ENCODE data around the gene PARD6B. TPM values are rescaled to one million over a fixed set of nuclear protein-coding genes. Genes with fewer than 3 reads are reported as not detected.
"Not testable (repeated sequence)": the region's sequence is repeated elsewhere in the genome, so short reads cannot be mapped to it uniquely, and the experiment has no call there.

The PARD6B gene
- polyA plus RNA-seq, 1 donor from 2014 or later, result 5.9 TPM

- Histone ChIP-seq H3K27ac (ENCODE audit: low read length) (no peak overlapping the region), H3K4me3 (ENCODE audit: low read length) (no peak overlapping the region), H3K36me3 (ENCODE audit: insufficient read depth, low read length) (no peaks in the 10 kb centered on the region), H3K4me2 (ENCODE audit: low read length) (no peak overlapping the region), H3K27me3 (ENCODE audit: insufficient read depth, low read depth, low read length) (no peaks in the 10 kb centered on the region), H3F3A (ENCODE audit: insufficient read depth, low read length, poor library complexity, severe bottlenecking) (no peaks in the 10 kb centered on the region), H2AFZ (ENCODE audit: low read depth, low read length) (no peak overlapping the region), H3K9me2 (ENCODE audit: insufficient read depth, low read length) (no peaks in the 10 kb centered on the region), H3K9ac (ENCODE audit: low read length) (no peak overlapping the region), H3K9me3 (ENCODE audit: low read length) (no peaks in the 10 kb centered on the region), H3K79me2 (replicated peaks; ENCODE audit: insufficient read depth, low read length) (no peaks in the 10 kb centered on the region), H4K20me1 (ENCODE audit: insufficient read depth) (no peaks in the 10 kb centered on the region)
- TF ChIP-seq REST (IDR thresholded peaks at IDR 0.05; ENCODE audit: borderline replicate concordance), result no peak
- no peak for TF ChIP-seq EP300 (conservative IDR thresholded peaks at IDR 0.05; ENCODE audit: poor library complexity, severe bottlenecking)
- TF ChIP-seq TAF1 (IDR thresholded peaks at IDR 0.05; ENCODE audit: low read depth), result no peak
- TF ChIP-seq, protein P1, sequence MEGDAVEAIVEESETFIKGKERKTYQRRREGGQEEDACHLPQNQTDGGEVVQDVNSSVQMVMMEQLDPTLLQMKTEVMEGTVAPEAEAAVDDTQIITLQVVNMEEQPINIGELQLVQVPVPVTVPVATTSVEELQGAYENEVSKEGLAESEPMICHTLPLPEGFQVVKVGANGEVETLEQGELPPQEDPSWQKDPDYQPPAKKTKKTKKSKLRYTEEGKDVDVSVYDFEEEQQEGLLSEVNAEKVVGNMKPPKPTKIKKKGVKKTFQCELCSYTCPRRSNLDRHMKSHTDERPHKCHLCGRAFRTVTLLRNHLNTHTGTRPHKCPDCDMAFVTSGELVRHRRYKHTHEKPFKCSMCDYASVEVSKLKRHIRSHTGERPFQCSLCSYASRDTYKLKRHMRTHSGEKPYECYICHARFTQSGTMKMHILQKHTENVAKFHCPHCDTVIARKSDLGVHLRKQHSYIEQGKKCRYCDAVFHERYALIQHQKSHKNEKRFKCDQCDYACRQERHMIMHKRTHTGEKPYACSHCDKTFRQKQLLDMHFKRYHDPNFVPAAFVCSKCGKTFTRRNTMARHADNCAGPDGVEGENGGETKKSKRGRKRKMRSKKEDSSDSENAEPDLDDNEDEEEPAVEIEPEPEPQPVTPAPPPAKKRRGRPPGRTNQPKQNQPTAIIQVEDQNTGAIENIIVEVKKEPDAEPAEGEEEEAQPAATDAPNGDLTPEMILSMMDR (IDR thresholded peaks at IDR 0.05; ENCODE audit: poor library complexity, severe bottlenecking), result no peak
These were observed 30.1 kb upstream of the PARD6B start for GRCh38 chr20:50701041-50701963.

DNA sequence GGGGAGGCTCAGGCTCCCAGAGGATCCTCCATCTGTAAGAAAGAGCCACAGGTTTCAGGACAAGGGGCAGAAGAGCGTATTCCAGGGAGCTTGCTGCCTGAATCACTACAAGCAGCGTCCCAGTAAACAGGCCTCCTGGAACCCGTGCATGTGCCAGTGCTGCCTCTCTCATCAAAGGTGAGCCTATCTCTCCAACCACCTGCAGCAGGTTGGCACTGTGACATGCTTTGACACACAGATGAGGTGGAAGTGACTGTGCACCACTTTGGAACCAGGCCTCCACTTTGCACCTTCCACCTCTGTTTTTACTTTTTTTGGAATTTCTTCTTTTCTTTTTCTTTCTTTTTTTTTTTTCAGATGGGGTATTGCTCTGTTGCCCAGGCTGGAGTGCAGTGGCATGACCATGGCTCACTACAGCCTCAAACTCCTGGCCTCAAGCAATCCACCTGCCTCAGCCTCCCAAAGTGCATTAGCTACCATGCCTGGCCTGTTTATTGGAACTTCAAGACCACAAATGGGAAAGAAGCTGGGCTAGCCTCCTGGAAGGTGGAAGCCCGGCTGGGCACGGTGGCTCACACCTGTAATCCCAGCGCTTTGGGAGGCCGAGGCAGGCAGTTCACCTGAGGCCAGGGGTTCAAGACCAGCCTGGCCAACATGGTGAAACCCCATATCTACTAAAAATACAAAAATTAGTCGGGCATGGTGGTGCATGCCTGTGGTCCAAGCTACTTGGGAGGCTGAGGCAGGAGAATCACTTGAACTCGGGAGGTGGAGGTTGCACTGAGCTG lies 27.5 kb upstream of the PARD6B start:
- H3K79me2 ChIP-seq (replicated peaks; ENCODE audit: insufficient read depth, low read length); H2AFZ ChIP-seq (ENCODE audit: low read depth, low read length); H4K20me1 ChIP-seq (ENCODE audit: insufficient read depth); H3K9ac ChIP-seq (ENCODE audit: low read length); H3K9me3 ChIP-seq (ENCODE audit: low read length); H3K27me3 ChIP-seq (ENCODE audit: insufficient read depth, low read depth, low read length); H3K27ac ChIP-seq (ENCODE audit: low read length); H3K36me3 ChIP-seq (ENCODE audit: insufficient read depth, low read length); H3K4me3 ChIP-seq (ENCODE audit: low read length); H3K4me2 ChIP-seq (ENCODE audit: low read length); H3F3A ChIP-seq (ENCODE audit: insufficient read depth, low read length, poor library complexity, severe bottlenecking); H3K9me2 ChIP-seq (ENCODE audit: insufficient read depth, low read length): not testable (repeated sequence)

DNA sequence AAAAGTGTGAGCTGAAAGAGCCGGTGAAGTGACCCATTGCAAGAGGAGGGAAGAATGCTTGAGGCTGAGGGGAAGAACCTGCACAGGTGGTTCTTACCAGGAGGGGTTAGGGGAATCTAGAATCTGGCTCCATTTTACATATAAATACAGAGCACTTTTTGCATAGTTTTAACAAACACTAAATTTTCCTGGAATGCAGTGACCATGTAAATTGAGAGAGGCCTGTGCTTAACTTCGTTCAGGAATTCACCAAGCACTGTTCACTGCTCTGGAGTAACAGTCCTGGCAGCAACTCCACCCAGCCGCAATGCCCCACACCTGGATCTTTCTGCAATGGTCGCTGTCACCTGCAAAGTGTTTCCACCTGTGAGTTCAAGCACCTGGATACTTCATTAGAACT lies 26.9 kb upstream of the PARD6B start:
- no peaks in the 10 kb centered on the region for H3F3A ChIP-seq (ENCODE audit: insufficient read depth, low read length, poor library complexity, severe bottlenecking)
- no peaks in the 10 kb centered on the region for H3K9me3 ChIP-seq (ENCODE audit: low read length)
- H3K9me2 ChIP-seq (ENCODE audit: insufficient read depth, low read length), result no peaks in the 10 kb centered on the region
- no peak overlapping the region for H3K4me2 ChIP-seq (ENCODE audit: low read length)
- H4K20me1 ChIP-seq (ENCODE audit: insufficient read depth), result no peaks in the 10 kb centered on the region
- no peaks in the 10 kb centered on the region for H3K79me2 ChIP-seq (replicated peaks; ENCODE audit: insufficient read depth, low read length)
- H3K4me3 ChIP-seq (ENCODE audit: low read length), result no peak overlapping the region
- H2AFZ ChIP-seq (ENCODE audit: low read depth, low read length), result no peak overlapping the region
- no peaks in the 10 kb centered on the region for H3K27me3 ChIP-seq (ENCODE audit: insufficient read depth, low read depth, low read length)
- no peak overlapping the region for H3K9ac ChIP-seq (ENCODE audit: low read length)
- H3K27ac ChIP-seq (ENCODE audit: low read length), result no peak overlapping the region
- no peaks in the 10 kb centered on the region for H3K36me3 ChIP-seq (ENCODE audit: insufficient read depth, low read length)
- no peak for TF ChIP-seq RAD21 (conservative IDR thresholded peaks at IDR 0.05)
- TF ChIP-seq TAF1 (IDR thresholded peaks at IDR 0.05; ENCODE audit: low read depth), result no peak
- TF ChIP-seq POLR2AphosphoS5 (IDR thresholded peaks at IDR 0.05), result no peak
- no peak for TF ChIP-seq MXI1 (conservative IDR thresholded peaks at IDR 0.05; ENCODE audit: poor library complexity, severe bottlenecking)
- no peak for TF ChIP-seq EP300 (conservative IDR thresholded peaks at IDR 0.05; ENCODE audit: poor library complexity, severe bottlenecking)
- no peak for TF ChIP-seq EZH2 (IDR thresholded peaks at IDR 0.05; ENCODE audit: borderline replicate concordance, insufficient read depth, low read length, poor library complexity, severe bottlenecking)
- TF ChIP-seq REST (IDR thresholded peaks at IDR 0.05; ENCODE audit: borderline replicate concordance), result no peak
- TF ChIP-seq, protein P1 (IDR thresholded peaks at IDR 0.05; ENCODE audit: poor library complexity, severe bottlenecking), result no peak

Data from neural cell (in vitro differentiated cells).